ENCODE results near the gene LAG3. TPM values are rescaled to one million over a fixed set of nuclear protein-coding genes. Genes with fewer than 3 reads are reported as not detected.

The LAG3 gene
- polyA plus RNA-seq, 1 of the 3 experiments (the other 2 are of a cell fraction): 0.72 TPM

- 90% methylated on average over 6 of the region's 6 CpGs for WGBS (ENCODE audit: low lambda C conversion rate)
- CTCF ChIA-PET: interaction anchor here (0.7 to 7.7 kb wide), 11 partner anchors 9 to 89 kb away, joined by 3 to 91 read pairs (median 4); partner anchors contain the start of genes CD4, GPR162, MLF2 and PTMS
- no peak for TF ChIP-seq FOXM1 (IDR thresholded peaks at IDR 0.05; ENCODE audit: low read depth)
- TF ChIP-seq SIN3A (IDR thresholded peaks at IDR 0.05; ENCODE audit: borderline replicate concordance, low read depth, low read length): no peak
- TF ChIP-seq GABPA (IDR thresholded peaks at IDR 0.05; ENCODE audit: low read depth): no peak
- TF ChIP-seq REST (IDR thresholded peaks at IDR 0.05; ENCODE audit: low read depth, low read length): no peak
- no peak for TF ChIP-seq TCF12 (IDR thresholded peaks at IDR 0.05)
- no peak for TF ChIP-seq IRF3 (IDR thresholded peaks at IDR 0.05; ENCODE audit: low read depth, low read length)
- TF ChIP-seq GATA2 (CRISPR knock-in tag; IDR thresholded peaks at IDR 0.05): no peak
- no peak for TF ChIP-seq EZH2phosphoT487 (IDR thresholded peaks at IDR 0.05; ENCODE audit: borderline replicate concordance, low read depth)
- no peak for TF ChIP-seq TEAD4 (IDR thresholded peaks at IDR 0.05; ENCODE audit: borderline replicate concordance, insufficient read depth)
- no peak for TF ChIP-seq YY1 (IDR thresholded peaks at IDR 0.05; ENCODE audit: low read depth)
- no peaks in the 10 kb centered on the region for H3K79me2 ChIP-seq (ENCODE audit: insufficient read depth)
- H3K9me3 ChIP-seq: no peaks in the 10 kb centered on the region
- H2AFZ ChIP-seq (ENCODE audit: low read depth): no peak overlapping the region
- no peaks in the 10 kb centered on the region for H3K9me2 ChIP-seq
- no peak overlapping the region for H3K4me2 ChIP-seq
- H3K4me3 ChIP-seq (ENCODE audit: low read depth in 2 of 2, low read length in 1 of 2): no peak overlapping the region
- no peaks in the 10 kb centered on the region for H3K27me3 ChIP-seq (ENCODE audit: insufficient read depth)
- H4K20me1 ChIP-seq (ENCODE audit: insufficient read depth): no peaks in the 10 kb centered on the region
- H3F3A ChIP-seq (replicated peaks; ENCODE audit: insufficient read depth): peaks cover 7% of the 10 kb centered on the region
- POLR2A ChIA-PET: interaction anchor here (1.3 kb wide), 1 partner anchor 27 kb away, joined by 4 read pairs; no protein-coding TSS in a partner anchor
- no peak for DNase-seq
- no peak overlapping the region for H3K27ac ChIP-seq (ENCODE audit: low read depth in 2 of 2, low read length in 1 of 2)
- H3K9ac ChIP-seq: no peak overlapping the region
- H3K4me1 ChIP-seq (ENCODE audit: control insufficient read depth in 1 of 2, insufficient read depth in 2 of 2, low read depth in 1 of 2, low read length in 1 of 2): peaks cover 0 to 8% of the 10 kb centered on the region in 2 experiments; a peak in 1 of 4 replicates
- peaks cover 3 to 4% of the 10 kb centered on the region in 2 experiments for H3K36me3 ChIP-seq (replicated peaks in 1 of 2; ENCODE audit: control insufficient read depth in 1 of 2, insufficient read depth in 2 of 2, low read length in 1 of 2)
These were observed 8.3 kb downstream of the LAG3 start for GRCh38 chr12:6780573-6780972.

- 76% methylated on average over 6 of the region's 6 CpGs for WGBS (ENCODE audit: low lambda C conversion rate)
- no peak overlapping the region for H2AFZ ChIP-seq (ENCODE audit: low read depth)
- no peaks in the 10 kb centered on the region for H3K9me2 ChIP-seq
- no peak for DNase-seq
- H3K27ac ChIP-seq (ENCODE audit: low read depth in 2 of 2, low read length in 1 of 2): no peak overlapping the region
- H4K20me1 ChIP-seq (ENCODE audit: insufficient read depth): no peaks in the 10 kb centered on the region
- H3K4me3 ChIP-seq (ENCODE audit: low read depth in 2 of 2, low read length in 1 of 2): no peak overlapping the region
- ChIA-PET POLR2A (no interaction called here), CTCF (interaction anchor here (1.0 to 7.7 kb wide), 5 partner anchors 24 to 87 kb away, joined by 3 to 74 read pairs (median 3); partner anchors contain the start of genes GPR162 and MLF2)
- TF ChIP-seq IRF3 (IDR thresholded peaks at IDR 0.05; ENCODE audit: low read depth, low read length) (no peak), GABPA (IDR thresholded peaks at IDR 0.05; ENCODE audit: low read depth) (no peak), REST (IDR thresholded peaks at IDR 0.05; ENCODE audit: low read depth, low read length) (no peak), RAD21 (IDR thresholded peaks at IDR 0.05; ENCODE audit: low read length) (no peak), POLR2AphosphoS5 (IDR thresholded peaks at IDR 0.05; ENCODE audit: low read depth, low read length) (no peak), JUND (IDR thresholded peaks at IDR 0.05) (no peak), SIN3A (IDR thresholded peaks at IDR 0.05; ENCODE audit: borderline replicate concordance, low read depth, low read length) (no peak), EP300 (IDR thresholded peaks at IDR 0.05; ENCODE audit: borderline replicate concordance in 1 of 2, low read depth in 1 of 2, low read length in 1 of 2) (no peak), ELF1 (IDR thresholded peaks at IDR 0.05) (no peak), EZH2phosphoT487 (IDR thresholded peaks at IDR 0.05; ENCODE audit: borderline replicate concordance, low read depth) (no peak), MEF2A (IDR thresholded peaks at IDR 0.05; ENCODE audit: borderline replicate concordance, low read depth) (no peak)
- no peak overlapping the region for H3K9ac ChIP-seq
- no peaks in the 10 kb centered on the region for H3K9me3 ChIP-seq
- H3F3A ChIP-seq (replicated peaks; ENCODE audit: insufficient read depth): peaks cover 7% of the 10 kb centered on the region
- H3K27me3 ChIP-seq (ENCODE audit: insufficient read depth): no peaks in the 10 kb centered on the region
- H3K79me2 ChIP-seq (ENCODE audit: insufficient read depth): no peaks in the 10 kb centered on the region
- no peak overlapping the region for H3K4me2 ChIP-seq
- peaks cover 0 to 8% of the 10 kb centered on the region in 2 experiments; a peak in 1 of 4 replicates for H3K4me1 ChIP-seq (ENCODE audit: control insufficient read depth in 1 of 2, insufficient read depth in 2 of 2, low read depth in 1 of 2, low read length in 1 of 2)
- no peaks in the 10 kb centered on the region for H3K36me3 ChIP-seq (replicated peaks in 1 of 2; ENCODE audit: control insufficient read depth in 1 of 2, insufficient read depth in 2 of 2, low read length in 1 of 2)
These were observed 9.8 kb downstream of the LAG3 start for GRCh38 chr12:6782119-6782518.
